Esophagus squamous epithelium (tissue), 4 donors: ENCODE data around the gene ERN1.

Source experiments
- CTCF ChIP-seq, 6 experiments: fragments of 450-650 bp in 4 of 6; fragments of 200-600 bp in 2 of 6; sonication (generic) in 2 of 6; IDR thresholded peaks; one replicate each; pipeline ENCODE4 v1.5.1; 2016 to 2019; ENCODE audit warnings: antibody characterized with exemption in 6 of 6, mild to moderate bottlenecking in 4 of 6, moderate library complexity in 4 of 6
- POLR2A ChIP-seq, 4 donors: fragments of 450-650 bp; IDR thresholded peaks; one replicate each; pipeline ENCODE4 v1.6.1; 2017; ENCODE audit warnings: antibody characterized with exemption in 4 of 4, mild to moderate bottlenecking in 4 of 4, moderate library complexity in 3 of 4

GRCh38 chr17:64084086-64084939, 45.6 kb downstream of the ERN1 start:
- TF ChIP-seq CTCF (IDR thresholded peaks at IDR 0.05): no peak
- no peak for TF ChIP-seq POLR2A (IDR thresholded peaks at IDR 0.05)
